Sigmoid colon (tissue), 7 donors: ENCODE measurements around the gene MARK3. TPM values are rescaled to one million over a fixed set of nuclear protein-coding genes. Genes with fewer than 3 reads are reported as not detected.

Source experiments
- DNase-seq: peaks from one replicate; pipeline ENCODE4 v3.0.0-alpha.2; 2019
- H3K27ac ChIP-seq, 4 donors: fragments of 200-600 bp; sonication (generic); one replicate each; pipeline ENCODE4 v1.5.1; 2016 to 2019; ENCODE audit warnings: mild to moderate bottlenecking in 1 of 4
- H3K27me3 ChIP-seq, 3 donors: fragments of 200-600 bp; sonication (generic); one replicate each; pipeline ENCODE4 v1.5.1; 2019; ENCODE audit warnings: mild to moderate bottlenecking in 1 of 3
- H3K36me3 ChIP-seq, 4 donors: fragments of 200-600 bp; sonication (generic); one replicate each; pipeline ENCODE4 v1.5.1; 2016 to 2019
- H3K4me1 ChIP-seq, 4 donors: fragments of 200-600 bp; sonication (generic); one replicate each; pipeline ENCODE4 v1.5.1; 2017 to 2019
- H3K4me3 ChIP-seq, 4 donors: fragments of 200-600 bp; sonication (generic); one replicate each; pipeline ENCODE4 v1.5.1; 2017 to 2019; ENCODE audit warnings: mild to moderate bottlenecking in 2 of 4, moderate library complexity in 1 of 4
- H3K9me3 ChIP-seq, 4 donors: fragments of 200-600 bp in 3 of 4; sonication (generic) in 3 of 4; one replicate each; pipeline versions ENCODE4 v1.5.1 to v1.6.1; 2013 to 2019
- EP300 ChIP-seq, 4 donors: sonication (generic); formaldehyde crosslinking; IDR thresholded peaks; one replicate each; pipeline ENCODE4 v1.6.1; 2017; ENCODE audit warnings: antibody characterized with exemption in 4 of 4
- POLR2A ChIP-seq, 2 donors: fragments of 450-650 bp; IDR thresholded peaks; one replicate each; pipeline ENCODE4 v1.6.1; 2016; ENCODE audit warnings: antibody characterized with exemption in 2 of 2, mild to moderate bottlenecking in 2 of 2, moderate library complexity in 2 of 2
- POLR2AphosphoS5 ChIP-seq, 4 donors: sonication (generic); formaldehyde crosslinking; IDR thresholded peaks; one replicate each; pipeline ENCODE4 v1.6.1; 2017; ENCODE audit warnings: antibody characterized with exemption in 4 of 4
- WGBS, 2 donors: extraction: QIAGEN DNeasy Blood & Tissue Kit; methylation state at CpG; one replicate each; pipeline ENCODE4 v1.1.7; 2013; 5-methylcytosine and 5-hydroxymethylcytosine counted together
- intact Hi-C: fragments of 100-400 bp; cut with DNase I; formaldehyde crosslinking; loops from one replicate; pipeline ENCODE4 v1.15.1; 2023
- polyA plus RNA-seq, 3 donors: library from polyadenylated mRNA; stranded (reverse); fragments of 200-250 nt; gene quantifications; one replicate each; pipeline ENCODE4 v1.2.3, GENCODE V29; 2013
- total RNA-seq, 4 donors: library from RNA; depleted of rRNA; stranded (reverse); fragments of >200 nt; gene quantifications; one replicate each; pipeline ENCODE4 v1.1.0, GENCODE V29; 2016
- TF ChIP-seq, protein P1 (sequence below), 4 experiments: fragments of 450-650 bp in 3 of 4; fragments of 200-600 bp in 1 of 4; IDR thresholded peaks; one replicate each; pipeline ENCODE4 v1.5.1; 2016 to 2019; ENCODE audit warnings: antibody characterized with exemption in 4 of 4, mild to moderate bottlenecking in 3 of 4, moderate library complexity in 2 of 4
- donor health status: healthy with polysubstance abuse.
- donor health status: Bipolar disorder and iron deficiency.
- donor health status: healthy.

The MARK3 gene
- total and polyA plus RNA-seq, 7 donors: 21.6 to 104 (median 66.7) TPM

DNA sequence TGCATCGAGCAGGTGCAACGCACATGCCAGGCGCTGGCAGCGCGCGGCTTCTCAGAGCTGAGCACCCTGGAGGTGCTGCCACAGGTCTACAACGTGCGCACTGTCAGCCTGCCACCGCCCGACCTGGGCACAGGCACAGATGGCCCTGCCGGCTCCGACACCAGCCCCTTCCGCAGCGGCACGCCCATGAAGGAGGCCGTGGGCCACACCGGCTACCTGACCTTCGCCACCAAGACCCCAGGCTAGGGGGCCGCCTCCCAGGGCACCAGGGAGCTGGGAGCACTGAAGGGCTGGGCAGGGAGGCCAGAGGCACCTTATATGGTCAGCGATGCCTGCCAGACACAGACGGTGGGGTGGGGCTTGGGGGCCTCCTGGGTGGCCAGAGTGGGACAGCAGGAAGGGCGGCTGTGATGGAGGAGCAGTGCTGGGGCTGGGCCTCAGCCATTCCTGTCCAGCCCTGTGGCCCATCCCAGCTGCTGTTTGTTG is 149.4 kb downstream of the MARK3 start:
- Histone ChIP-seq H3K36me3 (peaks cover 0 to 15% (median 3%) of the 10 kb centered on the region in 4 donors), H3K9me3 (no peaks in the 10 kb centered on the region)

DNA sequence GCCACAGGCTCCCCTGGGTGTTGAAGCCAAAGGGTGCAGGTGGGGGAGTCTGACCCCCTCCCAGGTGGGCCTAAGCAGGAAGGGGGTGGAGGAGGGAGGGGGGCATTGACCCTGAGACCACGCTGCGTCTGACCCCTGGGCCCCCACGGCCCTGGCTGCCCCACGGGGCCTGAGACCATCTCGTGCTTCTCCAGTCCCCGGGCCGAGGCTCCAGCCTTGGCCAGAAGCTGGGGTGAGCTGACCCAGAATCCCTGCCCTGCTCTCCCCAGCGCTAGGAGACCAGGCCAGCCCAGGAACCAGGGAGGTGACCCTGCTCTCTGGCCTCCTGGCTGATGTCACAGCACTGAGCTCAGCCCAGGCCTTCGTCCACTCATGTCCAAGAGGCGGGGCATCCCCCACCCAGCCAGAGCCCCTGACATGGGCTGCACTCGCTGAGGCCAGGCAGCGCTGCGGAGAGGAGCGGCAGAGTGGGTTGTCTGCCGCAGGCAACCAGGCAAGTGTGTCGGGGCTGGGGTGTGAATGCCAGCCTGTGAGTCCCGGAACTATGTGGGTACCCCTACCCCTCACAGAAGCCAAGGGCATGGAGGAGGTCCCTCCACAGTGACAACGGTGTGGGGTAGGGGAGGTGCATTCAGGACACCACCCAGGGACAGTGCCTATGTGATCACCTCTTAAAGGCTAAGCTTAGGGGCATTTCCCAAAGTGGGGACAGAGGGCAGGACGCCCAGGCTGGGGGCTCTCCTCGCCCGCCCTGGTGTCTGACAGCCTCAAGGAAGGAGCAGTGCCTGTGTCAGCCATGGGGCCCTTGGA is 150.1 kb downstream of the MARK3 start:
- DNase-seq: peak; percentile 77
- H3K4me3 ChIP-seq: peak overlapping the region in 1 of 4 donors; percentile 30
- no peaks in the 10 kb centered on the region for H3K9me3 ChIP-seq
- TF ChIP-seq POLR2A (IDR thresholded peaks at IDR 0.05) (no peak), EP300 (IDR thresholded peaks at IDR 0.05) (no peak), POLR2AphosphoS5 (IDR thresholded peaks at IDR 0.05) (peak in 3 of 4 donors; percentile 8 to 41 (median 12))
- TF ChIP-seq, protein P1, sequence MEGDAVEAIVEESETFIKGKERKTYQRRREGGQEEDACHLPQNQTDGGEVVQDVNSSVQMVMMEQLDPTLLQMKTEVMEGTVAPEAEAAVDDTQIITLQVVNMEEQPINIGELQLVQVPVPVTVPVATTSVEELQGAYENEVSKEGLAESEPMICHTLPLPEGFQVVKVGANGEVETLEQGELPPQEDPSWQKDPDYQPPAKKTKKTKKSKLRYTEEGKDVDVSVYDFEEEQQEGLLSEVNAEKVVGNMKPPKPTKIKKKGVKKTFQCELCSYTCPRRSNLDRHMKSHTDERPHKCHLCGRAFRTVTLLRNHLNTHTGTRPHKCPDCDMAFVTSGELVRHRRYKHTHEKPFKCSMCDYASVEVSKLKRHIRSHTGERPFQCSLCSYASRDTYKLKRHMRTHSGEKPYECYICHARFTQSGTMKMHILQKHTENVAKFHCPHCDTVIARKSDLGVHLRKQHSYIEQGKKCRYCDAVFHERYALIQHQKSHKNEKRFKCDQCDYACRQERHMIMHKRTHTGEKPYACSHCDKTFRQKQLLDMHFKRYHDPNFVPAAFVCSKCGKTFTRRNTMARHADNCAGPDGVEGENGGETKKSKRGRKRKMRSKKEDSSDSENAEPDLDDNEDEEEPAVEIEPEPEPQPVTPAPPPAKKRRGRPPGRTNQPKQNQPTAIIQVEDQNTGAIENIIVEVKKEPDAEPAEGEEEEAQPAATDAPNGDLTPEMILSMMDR (IDR thresholded peaks at IDR 0.05): no peak
- peaks cover 0 to 11% (median 3%) of the 10 kb centered on the region in 4 donors for H3K36me3 ChIP-seq
- 90% methylated on average over 21 of the region's 21 CpGs for WGBS, 2 donors
- intact Hi-C loops: no loop called here
- no peaks in the 10 kb centered on the region for H3K27me3 ChIP-seq
- peaks cover 0 to 97% (median 91%) of the 10 kb centered on the region in 4 donors for H3K4me1 ChIP-seq
- peak overlapping the region; percentile 92 to 98 (median 94) for H3K27ac ChIP-seq

More for the DNA sequence above, 149.4 kb downstream of the MARK3 start:
- Histone ChIP-seq H3K4me1 (peaks cover 0 to 98% (median 91%) of the 10 kb centered on the region in 4 donors), H3K27ac (peak overlapping the region; percentile 92 to 98 (median 94)), H3K4me3 (peak overlapping the region in 2 of 4 donors; percentile 30 to 46), H3K27me3 (no peaks in the 10 kb centered on the region)
- DNase-seq: peak; percentile 95
- intact Hi-C loops: no loop called here
- 87 to 89% methylated on average over 22 of the region's 22 CpGs for WGBS, 2 donors
- TF ChIP-seq EP300 (IDR thresholded peaks at IDR 0.05): no peak
- TF ChIP-seq POLR2AphosphoS5 (IDR thresholded peaks at IDR 0.05): peak in 3 of 4 donors; percentile 18 to 59 (median 27)

DNA sequence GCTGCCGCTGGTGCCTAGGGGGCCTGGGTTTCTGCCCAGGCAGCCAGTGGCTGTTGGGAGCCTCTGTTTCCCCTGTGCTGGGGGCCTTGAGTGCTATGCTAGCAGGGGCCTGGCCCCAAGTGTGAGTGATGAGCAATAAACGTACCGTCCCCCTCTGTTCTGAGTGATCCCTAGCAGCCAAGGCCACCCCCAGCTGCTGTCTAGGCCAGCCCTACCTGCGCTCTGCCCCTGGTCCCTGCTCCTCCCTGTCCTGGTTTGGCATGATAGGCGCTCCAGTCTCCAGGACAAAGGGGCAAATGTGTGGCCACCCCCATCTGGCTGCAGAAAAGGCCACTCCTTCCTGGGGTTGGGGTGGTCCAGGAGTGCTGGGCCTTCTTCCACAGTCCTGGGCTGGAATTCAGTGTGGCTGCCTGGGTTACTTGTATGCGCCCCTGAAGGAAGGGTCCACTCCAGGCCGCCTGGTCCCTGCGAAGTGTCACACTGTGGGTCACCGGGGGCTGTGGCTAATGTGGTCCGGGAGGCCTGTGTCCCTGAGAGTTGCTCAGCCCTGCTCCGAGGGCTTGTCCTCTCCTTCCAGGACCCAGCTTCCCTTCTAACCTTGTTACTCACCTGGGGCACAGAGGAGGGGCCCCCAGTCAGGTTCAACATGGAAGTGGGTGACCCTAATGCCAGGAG is 150.8 kb downstream of the MARK3 start:
- intact Hi-C loops: no loop called here
- peak; percentile 68 for DNase-seq
- peaks cover 0 to 6% (median 0%) of the 10 kb centered on the region in 4 donors for H3K36me3 ChIP-seq
- 88 to 92% methylated on average over 11 of the region's 11 CpGs for WGBS, 2 donors
- H3K9me3 ChIP-seq: no peaks in the 10 kb centered on the region
- H3K27ac ChIP-seq: peak overlapping the region; percentile 92 to 98 (median 94)
- TF ChIP-seq, protein P1 (IDR thresholded peaks at IDR 0.05): no peak
- TF ChIP-seq EP300 (IDR thresholded peaks at IDR 0.05) (no peak), POLR2AphosphoS5 (IDR thresholded peaks at IDR 0.05) (no peak), POLR2A (IDR thresholded peaks at IDR 0.05) (no peak)
- H3K4me1 ChIP-seq: peaks cover 0 to 97% (median 91%) of the 10 kb centered on the region in 4 donors
- H3K27me3 ChIP-seq: no peaks in the 10 kb centered on the region
- H3K4me3 ChIP-seq: peak overlapping the region in 1 of 4 donors; percentile 30

DNA sequence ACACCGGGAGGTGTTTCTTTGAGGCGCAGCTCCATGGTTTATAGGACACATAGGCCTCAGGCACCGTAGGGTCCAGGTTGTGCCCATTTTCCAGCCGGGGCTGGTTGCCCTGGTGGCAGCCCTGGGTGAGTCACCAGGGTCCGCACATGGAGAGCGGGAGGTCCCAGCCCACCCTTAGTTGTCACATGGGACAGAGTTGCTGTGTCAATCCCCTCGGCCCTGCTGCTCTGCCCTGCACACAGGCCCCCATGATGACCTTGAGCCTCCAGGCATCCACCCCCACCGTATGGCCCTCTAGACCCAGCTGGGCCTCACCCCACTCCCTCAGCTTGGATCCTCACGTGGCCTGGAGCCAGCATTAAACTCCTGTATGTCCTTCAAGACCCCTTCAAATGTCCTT is 151.5 kb downstream of the MARK3 start:
- Histone ChIP-seq H3K9me3 (no peaks in the 10 kb centered on the region), H3K36me3 (peaks cover 0 to 6% (median 0%) of the 10 kb centered on the region in 4 donors), H3K27me3 (no peaks in the 10 kb centered on the region), H3K27ac (peak overlapping the region; percentile 92 to 98 (median 94)), H3K4me3 (no peak overlapping the region), H3K4me1 (peaks cover 0 to 97% (median 91%) of the 10 kb centered on the region in 4 donors)
- WGBS, 2 donors: 78 to 87% methylated on average over 9 of the region's 9 CpGs
- TF ChIP-seq POLR2AphosphoS5 (IDR thresholded peaks at IDR 0.05): no peak
- TF ChIP-seq EP300 (IDR thresholded peaks at IDR 0.05): no peak
- TF ChIP-seq, protein P1 (IDR thresholded peaks at IDR 0.05): no peak
- no peak for TF ChIP-seq POLR2A (IDR thresholded peaks at IDR 0.05)
- intact Hi-C loops: no loop called here
- DNase-seq: peak; percentile 67
